ENCODE results near the gene IKZF5. TPM values are rescaled to one million over a fixed set of nuclear protein-coding genes. Genes with fewer than 3 reads are reported as not detected.

The IKZF5 gene
- total and polyA plus RNA-seq, 3 experiments from 2014 or later, result 14.8 to 23.9 (median 20.3) TPM

DNA sequence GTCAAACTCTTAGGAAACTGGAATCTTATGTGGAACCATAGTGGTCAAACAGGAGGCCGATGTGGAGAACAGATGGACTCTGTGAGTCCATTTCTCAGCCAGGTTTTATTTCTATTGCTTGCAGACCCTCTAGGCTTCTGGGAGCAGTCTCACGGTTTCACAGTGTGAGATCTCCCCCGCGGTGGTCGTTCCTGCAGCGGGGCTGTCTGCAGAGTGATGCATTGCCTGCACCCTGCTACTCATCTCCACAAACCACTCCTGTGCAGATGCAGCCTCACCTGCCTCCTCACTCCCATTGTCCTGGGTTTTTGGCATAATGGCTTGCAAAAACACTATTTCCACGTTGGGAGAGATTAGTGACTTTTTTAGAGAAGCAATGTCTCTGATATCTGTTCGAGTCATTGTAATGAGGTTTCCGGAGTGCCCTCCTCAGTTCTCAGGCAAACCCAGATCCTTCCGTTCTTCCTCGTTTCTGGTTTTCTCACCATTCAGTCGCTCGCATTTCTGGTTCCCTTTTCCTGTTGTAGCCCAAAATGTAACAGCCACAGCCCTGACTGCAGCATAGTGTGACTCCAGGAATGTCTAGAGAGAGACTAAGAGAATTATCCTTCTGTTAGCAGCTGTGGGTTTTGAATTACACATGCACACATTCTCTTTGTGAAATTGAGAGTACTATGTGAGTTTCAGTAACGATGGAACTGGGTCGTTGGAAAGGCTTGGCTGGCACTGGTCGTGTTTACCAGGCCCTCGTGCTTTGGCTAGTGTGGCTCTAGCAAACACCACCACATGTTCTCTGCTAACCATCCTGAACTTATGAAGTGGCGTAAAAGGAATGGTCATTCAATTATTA is 30.4 kb upstream of the IKZF5 start:
- POLR2A ChIA-PET, result no interaction called here
- Mint-ChIP-seq H3K9me3 (no peaks in the 10 kb centered on the region), H3K4me1 (peaks cover 5 to 7% (median 6%) of the 10 kb centered on the region in 3 donors), H3K36me3 (peaks cover 5 to 65% (median 16%) of the 10 kb centered on the region in 3 donors), H3K27me3 (no peaks in the 10 kb centered on the region), H3K4me3 (peak overlapping the region in 1 of 7 donors; percentile 37), H3K27ac (peak overlapping the region in 3 of 8 donors; percentile 4 to 69 (median 16))
- CTCF ChIA-PET, result no interaction called here
- Histone ChIP-seq H3K27me3 (ENCODE audit: insufficient read depth, low read length, poor library complexity, severe bottlenecking) (no peaks in the 10 kb centered on the region), H3K9me3 (ENCODE audit: low read length) (no peaks in the 10 kb centered on the region), H3K4me3 (ENCODE audit: low read length) (no peak overlapping the region), H3K4me1 (ENCODE audit: insufficient read depth, low read length) (no peaks in the 10 kb centered on the region), H3K27ac (ENCODE audit: low read depth, low read length) (no peak overlapping the region), H3K36me3 (ENCODE audit: insufficient read depth, low read length) (peaks cover 7% of the 10 kb centered on the region)
- no peak for DNase-seq

DNA sequence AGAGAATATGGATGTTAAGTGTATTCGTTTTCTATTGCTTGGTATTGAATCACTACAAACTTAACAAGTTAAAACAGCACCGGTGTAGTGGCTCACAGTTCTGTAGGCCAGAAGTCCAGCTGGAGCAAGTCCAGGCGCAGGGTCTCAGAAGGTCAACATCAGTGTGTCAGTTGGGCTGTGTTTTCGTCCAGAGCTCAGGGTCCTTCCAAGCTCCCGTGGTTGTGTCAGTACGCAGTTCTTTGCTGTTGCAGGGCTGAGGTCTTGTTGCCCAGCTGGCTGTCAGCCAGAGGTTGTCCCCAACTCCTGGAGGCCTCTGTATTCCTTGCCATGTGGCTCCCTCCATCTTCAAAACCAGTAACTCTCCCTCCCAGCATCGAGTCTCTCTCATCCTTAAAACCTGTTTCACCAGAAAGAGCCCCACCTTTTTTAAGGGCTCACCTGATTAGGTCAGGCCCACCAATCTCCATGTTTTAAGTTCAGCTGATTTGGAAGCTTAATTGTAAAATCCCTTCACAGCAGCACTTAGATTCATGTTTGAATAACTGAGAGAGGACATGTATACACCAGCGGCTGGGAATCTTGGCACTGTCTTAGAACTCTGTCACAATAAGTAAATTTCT is 27.0 kb upstream of the IKZF5 start:
- H3K9me3 ChIP-seq (ENCODE audit: low read length), result no peaks in the 10 kb centered on the region
- Mint-ChIP-seq H3K4me1 (peaks cover 5 to 7% (median 6%) of the 10 kb centered on the region in 3 donors), H3K27ac (no peak overlapping the region), H3K4me3 (no peak overlapping the region), H3K27me3 (no peaks in the 10 kb centered on the region), H3K9me3 (no peaks in the 10 kb centered on the region), H3K36me3 (peaks cover 0 to 52% (median 16%) of the 10 kb centered on the region in 3 donors)
- ChIA-PET POLR2A (no interaction called here), CTCF (no interaction called here)
- H3K27me3 ChIP-seq (ENCODE audit: insufficient read depth, low read length, poor library complexity, severe bottlenecking), result no peaks in the 10 kb centered on the region
- H3K4me1 ChIP-seq (ENCODE audit: insufficient read depth, low read length), result no peaks in the 10 kb centered on the region
- no peaks in the 10 kb centered on the region for H3K36me3 ChIP-seq (ENCODE audit: insufficient read depth, low read length)
- no peak overlapping the region for H3K4me3 ChIP-seq (ENCODE audit: low read length)
- H3K27ac ChIP-seq (ENCODE audit: low read depth, low read length), result no peak overlapping the region
- no peak for DNase-seq

DNA sequence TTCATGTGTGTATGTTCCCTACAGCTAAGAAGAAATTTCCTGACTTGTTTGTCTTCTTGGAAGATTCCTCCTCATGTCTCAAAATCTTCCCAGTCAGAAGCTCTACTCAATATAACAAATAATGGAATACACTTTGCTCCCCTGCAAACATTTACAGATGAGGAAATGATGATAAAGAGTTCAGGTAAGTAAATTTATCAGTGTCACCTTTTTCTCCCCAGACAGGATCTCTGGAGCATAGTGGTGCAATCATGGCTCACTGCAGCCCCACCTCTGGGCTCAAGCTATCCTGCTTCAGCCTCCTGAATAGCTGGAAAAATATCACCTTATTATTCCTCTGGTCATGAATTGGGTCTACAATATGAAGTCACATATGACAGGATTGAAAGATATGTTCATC is 25.7 kb upstream of the IKZF5 start:
- DNase-seq, result no peak
- Mint-ChIP-seq H3K4me1 (peaks cover 4 to 8% (median 6%) of the 10 kb centered on the region in 3 donors), H3K27ac (peak overlapping the region in 1 of 8 donors; percentile 10), H3K4me3 (no peak overlapping the region), H3K36me3 (peaks cover 0 to 47% (median 16%) of the 10 kb centered on the region in 3 donors), H3K9me3 (no peaks in the 10 kb centered on the region), H3K27me3 (no peaks in the 10 kb centered on the region)
- Histone ChIP-seq H3K27me3 (ENCODE audit: insufficient read depth, low read length, poor library complexity, severe bottlenecking) (no peaks in the 10 kb centered on the region), H3K27ac (ENCODE audit: low read depth, low read length) (no peak overlapping the region), H3K4me1 (ENCODE audit: insufficient read depth, low read length) (no peaks in the 10 kb centered on the region), H3K4me3 (ENCODE audit: low read length) (no peak overlapping the region), H3K9me3 (ENCODE audit: low read length) (no peaks in the 10 kb centered on the region), H3K36me3 (ENCODE audit: insufficient read depth, low read length) (no peaks in the 10 kb centered on the region)
- POLR2A ChIA-PET, result no interaction called here
- CTCF ChIA-PET, result interaction anchor here (1.3 kb wide), 1 partner anchor 12 kb away, joined by 4 read pairs; no protein-coding TSS in a partner anchor

DNA sequence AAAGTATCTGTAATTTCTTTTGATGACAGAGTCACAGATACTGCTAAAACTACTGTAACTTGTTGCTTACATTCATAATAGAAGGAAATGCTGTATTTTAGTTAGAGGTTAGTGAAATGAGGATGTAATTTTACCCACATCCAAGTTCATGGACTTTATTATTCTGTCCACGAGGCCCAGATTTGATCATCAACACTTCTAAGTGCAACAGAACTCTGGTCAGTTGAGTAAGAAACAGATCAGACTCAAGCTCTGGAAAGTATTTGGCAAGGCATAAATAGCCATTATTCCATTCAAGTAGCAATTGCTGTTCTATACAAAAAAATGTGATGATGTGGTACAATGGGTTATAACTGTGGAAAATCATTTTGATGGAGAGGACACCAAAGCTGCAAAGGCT is 22.5 kb upstream of the IKZF5 start:
- POLR2A ChIA-PET, result no interaction called here
- Mint-ChIP-seq H3K4me3 (no peak overlapping the region), H3K36me3 (peaks cover 0 to 23% (median 10%) of the 10 kb centered on the region in 3 donors), H3K27me3 (no peaks in the 10 kb centered on the region), H3K9me3 (no peaks in the 10 kb centered on the region), H3K27ac (no peak overlapping the region), H3K4me1 (peaks cover 0 to 7% (median under 1%) of the 10 kb centered on the region in 3 donors)
- Histone ChIP-seq H3K9me3 (ENCODE audit: low read length) (no peaks in the 10 kb centered on the region), H3K4me3 (ENCODE audit: low read length) (no peak overlapping the region), H3K27me3 (ENCODE audit: insufficient read depth, low read length, poor library complexity, severe bottlenecking) (no peaks in the 10 kb centered on the region), H3K4me1 (ENCODE audit: insufficient read depth, low read length) (no peaks in the 10 kb centered on the region), H3K36me3 (ENCODE audit: insufficient read depth, low read length) (no peaks in the 10 kb centered on the region), H3K27ac (ENCODE audit: low read depth, low read length) (no peak overlapping the region)
- DNase-seq, result no peak
- CTCF ChIA-PET, result no interaction called here

DNA sequence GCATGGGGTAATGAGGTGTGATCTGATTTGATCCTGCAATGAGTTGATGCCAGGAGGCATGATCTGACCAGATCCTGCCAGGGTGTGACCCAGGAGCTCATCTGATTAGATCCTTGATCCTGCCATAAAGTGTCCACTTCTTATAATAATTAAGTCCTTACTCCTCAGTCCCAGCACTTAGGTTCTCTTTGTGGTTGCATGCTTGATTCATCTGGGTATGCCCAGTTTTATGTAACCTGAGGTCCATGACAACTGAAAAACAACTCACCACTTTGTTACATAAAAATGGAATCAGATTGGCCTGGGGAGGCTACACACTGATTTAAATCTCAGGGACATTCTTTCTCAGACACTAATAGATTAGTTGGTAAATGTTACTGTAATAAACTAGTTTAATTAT is 19.3 kb upstream of the IKZF5 start:
- ChIA-PET POLR2A (no interaction called here), CTCF (no interaction called here)
- Histone ChIP-seq H3K27ac (ENCODE audit: low read depth, low read length) (no peak overlapping the region), H3K4me3 (ENCODE audit: low read length) (no peak overlapping the region), H3K4me1 (ENCODE audit: insufficient read depth, low read length) (no peaks in the 10 kb centered on the region), H3K27me3 (ENCODE audit: insufficient read depth, low read length, poor library complexity, severe bottlenecking) (no peaks in the 10 kb centered on the region), H3K36me3 (ENCODE audit: insufficient read depth, low read length) (no peaks in the 10 kb centered on the region), H3K9me3 (ENCODE audit: low read length) (no peaks in the 10 kb centered on the region)
- H3K27ac Mint-ChIP-seq, result peak overlapping the region in 1 of 8 donors; percentile 57
- H3K4me3 Mint-ChIP-seq, result no peak overlapping the region
- DNase-seq, result no peak
- no peaks in the 10 kb centered on the region for H3K27me3 Mint-ChIP-seq
- H3K9me3 Mint-ChIP-seq, result no peaks in the 10 kb centered on the region
- peaks cover 0 to 5% (median 2%) of the 10 kb centered on the region in 3 donors for H3K36me3 Mint-ChIP-seq
- peaks cover 1 to 7% (median 6%) of the 10 kb centered on the region in 3 donors for H3K4me1 Mint-ChIP-seq

DNA sequence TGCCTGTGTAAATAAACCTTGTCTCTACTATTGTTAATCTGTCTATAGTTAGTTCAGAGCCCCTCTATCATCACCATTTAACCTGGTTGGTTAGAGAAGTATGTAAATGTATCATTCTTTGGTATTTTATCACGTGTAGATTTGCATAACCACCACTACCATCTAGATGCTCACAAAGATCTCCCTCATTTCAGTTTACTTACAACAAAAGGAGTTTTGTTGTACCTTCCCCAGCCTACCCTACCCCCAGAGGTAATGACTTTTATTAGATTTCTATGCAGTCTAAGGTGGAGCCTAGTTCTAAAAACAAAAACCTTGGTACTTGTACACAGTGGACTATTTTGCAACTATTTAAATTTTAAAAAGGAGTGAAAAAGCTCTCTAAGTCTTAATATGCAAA is 17.7 kb upstream of the IKZF5 start:
- Mint-ChIP-seq H3K36me3 (peaks cover 0 to 4% (median under 1%) of the 10 kb centered on the region in 3 donors), H3K27me3 (no peaks in the 10 kb centered on the region)
- H3K27ac ChIP-seq (ENCODE audit: low read depth, low read length), result no peak overlapping the region

DNA sequence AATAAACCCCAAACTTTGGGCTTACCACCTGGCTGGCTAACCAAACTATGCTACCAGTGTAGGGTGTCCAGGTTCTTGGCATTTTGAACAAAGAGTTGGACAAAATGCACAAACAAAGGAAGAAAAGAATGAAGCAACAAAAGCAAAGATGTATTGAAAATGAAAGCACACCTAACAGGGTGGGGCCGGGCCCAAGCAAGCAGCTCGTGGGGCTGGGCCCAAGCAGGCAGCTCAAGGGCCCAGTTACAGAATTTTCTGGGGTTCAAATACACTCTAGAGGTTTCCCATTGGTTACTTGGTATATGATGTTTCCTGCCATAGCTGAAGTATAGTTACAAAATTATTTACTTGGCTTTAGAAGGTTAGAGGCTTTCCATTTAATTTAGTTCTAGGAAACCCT is 15.9 kb upstream of the IKZF5 start:
- Mint-ChIP-seq H3K27me3 (no peaks in the 10 kb centered on the region), H3K9me3 (no peaks in the 10 kb centered on the region), H3K27ac (peak overlapping the region in 1 of 8 donors; percentile 85), H3K4me3 (no peak overlapping the region), H3K36me3 (peaks cover 0 to 4% (median 0%) of the 10 kb centered on the region in 3 donors), H3K4me1 (peaks cover 1 to 10% (median 6%) of the 10 kb centered on the region in 3 donors)
- no peak for DNase-seq
- Histone ChIP-seq H3K36me3 (ENCODE audit: insufficient read depth, low read length) (no peaks in the 10 kb centered on the region), H3K9me3 (ENCODE audit: low read length) (no peaks in the 10 kb centered on the region), H3K4me3 (ENCODE audit: low read length) (no peak overlapping the region), H3K27ac (ENCODE audit: low read depth, low read length) (no peak overlapping the region), H3K4me1 (ENCODE audit: insufficient read depth, low read length) (no peaks in the 10 kb centered on the region), H3K27me3 (ENCODE audit: insufficient read depth, low read length, poor library complexity, severe bottlenecking) (no peaks in the 10 kb centered on the region)
- CTCF ChIA-PET, result interaction anchor here (0.9 kb wide), 1 partner anchor 9 kb away, joined by 4 read pairs; no protein-coding TSS in a partner anchor
- POLR2A ChIA-PET, result no interaction called here

More for the DNA sequence above, 17.7 kb upstream of the IKZF5 start:
- ChIA-PET POLR2A (no interaction called here), CTCF (no interaction called here)
- DNase-seq, result no peak
- Histone ChIP-seq H3K36me3 (ENCODE audit: insufficient read depth, low read length) (no peaks in the 10 kb centered on the region), H3K4me3 (ENCODE audit: low read length) (no peak overlapping the region), H3K27me3 (ENCODE audit: insufficient read depth, low read length, poor library complexity, severe bottlenecking) (no peaks in the 10 kb centered on the region), H3K9me3 (ENCODE audit: low read length) (no peaks in the 10 kb centered on the region), H3K4me1 (ENCODE audit: insufficient read depth, low read length) (no peaks in the 10 kb centered on the region)
- Mint-ChIP-seq H3K4me3 (no peak overlapping the region), H3K4me1 (peaks cover 1 to 12% (median 6%) of the 10 kb centered on the region in 3 donors), H3K9me3 (no peaks in the 10 kb centered on the region), H3K27ac (no peak overlapping the region)

DNA sequence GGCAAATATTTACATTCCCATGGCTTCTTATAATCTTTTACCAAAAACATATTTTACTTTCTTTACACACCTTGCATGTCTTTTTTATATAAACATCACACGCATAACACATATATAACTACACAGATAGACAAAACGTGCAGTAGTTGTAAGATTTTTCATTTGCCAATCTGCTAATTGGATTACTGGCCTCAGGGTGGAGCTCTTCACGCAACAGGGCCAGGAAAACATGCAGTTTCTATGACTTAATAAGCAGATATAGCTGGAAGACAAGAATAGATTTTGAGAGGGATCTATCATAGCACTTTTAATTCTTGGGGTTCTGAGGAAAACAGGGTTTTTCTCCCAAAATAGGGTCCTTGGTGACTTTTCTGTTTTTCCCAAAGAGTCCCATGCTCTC is 12.9 kb upstream of the IKZF5 start:
- Mint-ChIP-seq H3K27me3 (no peaks in the 10 kb centered on the region), H3K36me3 (peaks cover 0 to 9% (median 5%) of the 10 kb centered on the region in 3 donors), H3K4me1 (peaks cover 4 to 6% (median 5%) of the 10 kb centered on the region in 3 donors), H3K4me3 (no peak overlapping the region), H3K27ac (no peak overlapping the region), H3K9me3 (no peaks in the 10 kb centered on the region)
- POLR2A ChIA-PET, result no interaction called here
- Histone ChIP-seq H3K9me3 (ENCODE audit: low read length) (no peaks in the 10 kb centered on the region), H3K4me1 (ENCODE audit: insufficient read depth, low read length) (no peaks in the 10 kb centered on the region), H3K36me3 (ENCODE audit: insufficient read depth, low read length) (no peaks in the 10 kb centered on the region), H3K27me3 (ENCODE audit: insufficient read depth, low read length, poor library complexity, severe bottlenecking) (no peaks in the 10 kb centered on the region), H3K27ac (ENCODE audit: low read depth, low read length) (no peak overlapping the region), H3K4me3 (ENCODE audit: low read length) (no peak overlapping the region)
- DNase-seq, result no peak
- CTCF ChIA-PET, result no interaction called here

All from CD8-positive, alpha-beta memory T cell (primary cell).